HG03175 (cell line): ENCODE measurements around the gene CD300LG.
"Not testable (repeated sequence)": the region's sequence is repeated elsewhere in the genome, so short reads cannot be mapped to it uniquely, and the experiment has no call there.

Source experiments
- ATAC-seq: cut with Tn5 transposase; IDR thresholded peaks from one replicate; pipeline ENCODE4 v1.9.1; 2021; ENCODE audit warnings: mild to moderate bottlenecking, moderate library complexity; ENCODE audit not compliant: unreplicated experiment

The CD300LG gene

GRCh38 chr17:43852571-43852970 lies 5.6 kb downstream of the CD300LG start:
- no peak for ATAC-seq

GRCh38 chr17:43853546-43853945 lies 6.6 kb downstream of the CD300LG start:
- no peak for ATAC-seq

GRCh38 chr17:43854498-43854897 lies 7.5 kb downstream of the CD300LG start:
- ATAC-seq = no peak

- ATAC-seq = no peak
These were observed 8.1 kb downstream of the CD300LG start for GRCh38 chr17:43855061-43855460.

DNA sequence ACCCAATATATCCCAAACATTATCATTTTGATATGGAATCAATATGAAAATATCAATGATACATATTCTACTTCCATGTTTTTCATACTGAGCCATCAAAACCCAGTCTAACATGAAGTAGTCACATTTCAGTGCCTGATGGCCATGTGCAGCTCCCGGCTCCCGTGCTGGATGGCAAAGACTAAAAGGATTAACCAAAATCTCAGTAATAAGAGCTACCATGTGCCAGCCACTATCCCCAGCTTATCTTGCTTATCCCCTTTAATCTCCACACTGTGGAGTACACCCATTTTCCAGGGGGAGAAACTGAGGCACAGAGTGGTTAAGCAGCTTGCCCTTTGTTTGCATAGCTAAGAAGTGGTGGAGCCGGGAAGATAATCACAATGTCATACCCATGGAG lies 9.2 kb downstream of the CD300LG start:
- ATAC-seq = no peak

DNA sequence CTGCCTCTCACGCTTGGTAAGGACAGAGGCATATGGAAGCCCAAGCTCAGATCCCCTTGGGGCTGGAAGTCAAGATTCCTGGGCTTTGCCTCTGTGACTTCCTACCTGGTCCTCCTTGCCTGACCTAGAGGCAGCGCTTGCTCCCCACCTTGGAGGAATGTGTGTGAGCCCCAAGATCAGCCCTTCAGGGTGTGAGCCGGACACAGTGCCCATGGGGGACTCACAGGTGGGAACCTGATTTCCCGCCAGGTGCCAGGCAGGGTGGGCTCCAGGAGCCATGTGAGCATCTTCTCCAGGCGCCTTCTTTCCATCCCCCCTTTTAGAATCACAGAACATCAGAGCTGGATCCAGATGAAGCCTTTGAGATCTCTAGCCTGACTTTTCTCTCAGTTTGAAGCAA lies 10.2 kb downstream of the CD300LG start:
- no peak for ATAC-seq

- no peak for ATAC-seq
These were observed 11.1 kb downstream of the CD300LG start for GRCh38 chr17:43857957-43858600.

GRCh38 chr17:43860077-43860725 lies 13.2 kb downstream of the CD300LG start:
- no peak for ATAC-seq

- ATAC-seq = no peak
These were observed 14.1 kb downstream of the CD300LG start for GRCh38 chr17:43860927-43861622.

DNA sequence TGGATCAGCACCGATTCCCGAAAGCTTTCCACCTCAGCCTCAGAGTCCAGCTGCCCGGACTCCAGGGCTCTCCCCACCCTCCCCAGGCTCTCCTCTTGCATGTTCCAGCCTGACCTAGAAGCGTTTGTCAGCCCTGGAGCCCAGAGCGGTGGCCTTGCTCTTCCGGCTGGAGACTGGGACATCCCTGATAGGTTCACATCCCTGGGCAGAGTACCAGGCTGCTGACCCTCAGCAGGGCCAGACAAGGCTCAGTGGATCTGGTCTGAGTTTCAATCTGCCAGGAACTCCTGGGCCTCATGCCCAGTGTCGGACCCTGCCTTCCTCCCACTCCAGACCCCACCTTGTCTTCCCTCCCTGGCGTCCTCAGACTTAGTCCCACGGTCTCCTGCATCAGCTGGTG lies 15.0 kb downstream of the CD300LG start:
- ATAC-seq = no peak

DNA sequence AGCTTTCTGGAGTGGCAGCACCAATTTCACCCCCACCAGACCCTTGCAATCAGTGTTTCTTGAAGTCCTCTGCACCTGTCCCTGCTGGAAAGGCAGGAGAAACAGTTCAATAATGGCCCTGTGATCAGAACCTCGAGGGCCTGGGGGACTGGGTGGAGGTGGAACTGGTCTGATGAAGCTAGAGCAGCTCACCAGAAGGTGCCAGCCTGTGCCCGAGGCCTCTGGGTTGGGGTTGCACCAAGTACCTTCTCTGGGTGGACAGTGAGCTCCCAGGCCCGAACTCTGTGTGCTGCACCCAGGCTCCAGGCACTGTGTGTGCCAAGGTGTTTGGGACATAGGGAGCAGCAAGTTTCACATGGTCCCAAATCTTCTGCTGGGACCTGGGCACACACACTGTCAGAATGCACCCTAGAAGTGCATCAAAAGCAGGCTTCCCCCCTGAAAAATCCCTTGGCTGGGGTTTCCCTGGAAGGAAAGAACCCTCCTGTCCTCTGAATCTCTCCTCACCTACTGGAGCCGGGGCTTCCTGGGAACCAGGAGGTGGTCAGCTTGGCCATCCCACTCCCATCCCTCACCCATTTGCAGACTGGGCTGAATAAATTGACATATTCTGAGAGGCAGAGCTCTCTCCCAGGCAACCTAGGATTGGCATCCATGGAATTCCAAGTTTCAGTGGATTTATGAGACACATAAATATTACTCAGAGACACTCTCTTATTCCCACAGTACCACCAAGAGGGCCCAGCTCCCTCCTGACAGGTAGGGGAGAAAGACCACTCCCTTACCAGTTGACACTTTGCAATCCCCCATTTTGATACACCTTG lies 17.4 kb downstream of the CD300LG start:
- no peak for ATAC-seq

GRCh38 chr17:43868226-43868994 lies 21.4 kb downstream of the CD300LG start:
- no peak for ATAC-seq

DNA sequence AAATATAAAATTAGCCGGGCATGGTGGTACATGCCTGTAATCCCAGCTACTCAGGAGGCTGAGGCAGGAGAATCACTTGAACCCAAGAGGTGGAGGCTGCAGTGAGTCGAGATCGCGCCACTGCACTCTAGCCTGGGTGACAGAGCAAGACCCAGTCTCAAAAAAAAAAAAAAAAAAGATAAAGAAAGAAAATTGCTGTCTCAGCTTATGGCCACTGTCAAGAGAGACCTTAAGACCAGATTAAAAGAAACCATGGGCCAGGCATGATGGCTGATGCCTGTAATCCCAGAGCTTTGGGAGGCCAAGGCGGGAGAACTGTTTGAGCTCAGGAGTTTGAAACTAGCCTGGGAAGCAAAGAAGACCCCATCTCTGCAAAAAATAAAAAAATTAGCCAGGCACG lies 22.1 kb downstream of the CD300LG start:
- ATAC-seq = not testable (repeated sequence)

DNA sequence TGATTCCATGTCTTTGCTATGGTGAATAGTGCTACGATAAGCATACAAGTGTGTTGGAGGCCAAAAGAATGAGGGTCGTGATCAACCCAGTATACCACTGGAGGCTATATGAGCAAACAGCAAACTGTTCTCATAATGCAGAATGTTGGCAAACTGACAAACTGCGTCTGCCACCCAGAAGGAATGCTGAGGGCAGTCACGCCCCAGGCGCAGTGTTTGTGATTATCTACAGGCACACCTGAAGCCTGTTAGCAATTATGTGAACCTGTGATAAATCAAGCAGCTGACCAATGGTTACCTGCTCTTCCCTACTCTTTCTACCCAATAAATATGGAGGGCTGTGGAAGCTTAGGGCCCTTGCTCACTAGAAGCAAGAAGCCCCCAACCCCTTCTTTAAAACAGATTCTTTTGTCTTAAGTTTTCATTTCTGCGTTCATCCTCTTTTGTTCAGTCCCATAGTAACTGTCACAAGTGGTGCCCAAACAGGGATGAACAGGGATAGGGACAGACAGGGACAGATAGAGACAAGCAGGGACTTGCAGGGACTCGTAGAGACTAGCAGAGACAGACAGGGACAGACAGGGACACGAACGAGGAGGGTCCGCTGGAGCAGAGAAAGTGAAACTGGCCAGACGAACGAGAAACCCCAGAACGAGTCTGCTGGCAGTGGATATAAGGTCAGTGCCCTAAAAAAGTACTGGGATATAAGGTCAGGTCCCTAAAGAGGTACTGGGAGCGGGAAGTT lies 25.1 kb downstream of the CD300LG start:
- ATAC-seq = no peak

DNA sequence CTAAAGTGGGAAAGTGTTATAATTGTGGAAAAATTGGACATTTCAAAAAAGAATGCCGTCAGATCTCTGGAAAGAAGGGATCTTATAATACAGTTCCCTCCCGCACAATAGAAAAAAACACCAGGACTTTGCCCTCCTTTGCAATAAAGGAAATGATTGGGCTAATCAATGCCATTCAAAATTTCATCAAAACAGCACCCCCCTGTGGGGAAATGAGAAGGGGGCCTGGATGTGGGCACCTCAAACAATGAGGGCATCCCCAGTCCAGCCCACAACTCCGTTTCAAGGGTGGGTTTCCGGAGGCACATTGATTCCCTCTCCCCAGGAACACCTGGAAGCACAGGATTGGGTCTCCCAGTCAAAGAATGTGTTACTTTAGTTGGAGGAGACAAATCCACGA lies 26.1 kb downstream of the CD300LG start:
- ATAC-seq = no peak

GRCh38 chr17:43873815-43874214 lies 26.8 kb downstream of the CD300LG start:
- ATAC-seq = no peak

DNA sequence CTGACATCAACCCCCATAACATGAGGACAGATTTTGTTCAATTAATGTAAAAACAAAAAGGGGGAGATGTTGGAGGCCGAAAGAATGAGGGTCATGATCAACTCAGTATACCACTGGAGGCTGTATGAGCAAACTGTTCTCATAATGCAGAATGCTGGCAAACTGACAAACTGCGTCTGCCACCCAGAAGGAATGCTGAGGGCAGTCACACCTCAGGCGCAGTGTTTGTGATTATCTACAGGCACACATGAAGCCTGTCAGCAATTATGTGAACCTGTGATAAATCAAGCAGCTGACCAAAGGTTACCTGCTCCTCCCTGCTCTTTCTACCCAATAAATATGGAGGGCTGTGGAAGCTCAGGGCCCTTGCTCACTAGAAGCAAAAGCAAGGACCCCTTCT lies 27.3 kb downstream of the CD300LG start:
- no peak for ATAC-seq

DNA sequence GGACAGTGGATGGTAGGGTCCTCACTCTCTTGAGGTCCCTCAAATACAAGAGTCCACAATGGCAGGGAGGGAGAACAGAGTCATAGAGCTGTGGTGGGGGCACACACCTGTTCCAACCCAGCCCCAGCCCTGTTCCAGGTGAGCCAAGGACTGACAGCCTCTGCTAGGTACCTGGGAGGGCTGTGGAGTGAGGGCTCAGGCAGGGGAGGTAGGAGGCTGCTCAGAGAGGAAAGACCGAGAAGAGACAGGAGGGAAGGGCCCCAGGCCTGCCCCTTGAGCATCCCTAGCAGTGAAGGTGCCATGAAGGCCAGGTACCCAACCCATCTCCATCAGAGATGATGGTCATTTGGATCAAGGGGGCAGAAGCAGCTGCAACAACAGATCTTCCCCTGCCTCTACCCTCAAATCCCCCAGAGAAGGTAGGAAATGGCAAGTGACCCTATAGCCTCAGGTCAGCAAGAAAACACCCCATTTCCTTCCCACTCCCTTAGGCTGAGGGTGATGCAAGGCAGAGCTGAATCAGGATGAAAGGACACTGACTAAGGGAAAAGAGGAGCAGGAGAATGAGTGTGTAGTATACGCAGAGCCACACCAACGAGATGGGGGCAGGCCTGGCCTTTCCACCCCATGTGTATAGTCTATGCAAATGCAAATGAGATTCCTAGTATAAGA lies 28.6 kb downstream of the CD300LG start:
- ATAC-seq = no peak

DNA sequence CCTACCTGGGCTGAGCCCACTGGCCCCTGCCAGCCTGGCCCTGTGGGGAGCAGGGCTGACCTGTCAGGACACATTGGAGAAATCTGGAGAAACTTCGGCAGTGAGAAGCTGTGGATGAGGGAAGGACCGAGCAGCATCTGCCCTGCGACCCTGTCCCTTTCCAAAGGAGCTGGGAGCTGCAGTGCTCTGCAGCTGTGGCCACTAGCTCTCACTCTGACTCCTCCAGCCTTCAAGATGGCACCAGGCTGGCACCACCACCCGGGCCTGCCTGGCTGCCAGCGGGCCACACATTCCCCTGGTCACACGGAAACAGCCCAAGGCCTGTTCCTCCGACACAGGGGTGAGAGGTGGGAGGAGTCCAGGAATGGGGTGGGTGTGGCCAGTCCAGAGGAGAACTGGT lies 30.1 kb downstream of the CD300LG start:
- no peak for ATAC-seq
